HCT116 (cell line): Measurements from ENCODE around the gene DCLK3. TPM values are rescaled to one million over a fixed set of nuclear protein-coding genes. Genes with fewer than 3 reads are reported as not detected.

Source experiments
- ATAC-seq: fragments of 200-7000 bp; cut with Tn5 transposase; 2 replicates; pipeline ENCODE4 v1.9.1; 2020; ENCODE audit warnings: mild to moderate bottlenecking, moderate library complexity
- BruUV-seq: library from RNA; stranded (reverse); fragments of 400-500 nt; replicated peaks from 2 replicates; lab custom pipeline; 2021; lab: Mats Ljungman, UMichigan
- CTCF ChIA-PET: fragments of 300-600 bp; sonication (Branson Sonifier 250); formaldehyde crosslinking; loops from one replicate; lab custom pipeline; 2021; ENCODE audit warnings: antibody characterized with exemption; lab: Charles Lee
- POLR2A ChIA-PET: fragments of 300-600, 350-600 bp; sonication (Branson Sonifier 250); formaldehyde crosslinking; loops from one replicate; lab custom pipeline; 2021; ENCODE audit warnings: antibody characterized with exemption; lab: Charles Lee
- RAD21 ChIA-PET, 2 experiments: fragments of 300-600 bp; sonication (Branson Sonifier 250); formaldehyde crosslinking; loops; one replicate each; lab custom pipeline; 2023; ENCODE audit warnings: low total read pairs in 2 of 2; ENCODE audit not compliant: uncharacterized antibody in 2 of 2, unreplicated experiment in 2 of 2, low non-redundant PET in 1 of 2; lab: Charles Lee
- DNase-seq: peaks from one replicate; pipeline ENCODE4 v3.0.0-alpha.2; 2010; ENCODE audit warnings: low read depth, low spot score
- H2AFZ ChIP-seq: fragments of 200-600 bp; shearing (Covaris generic), sonication (generic); 2 replicates; pipeline ENCODE4 v1.6.1; 2017; ENCODE audit warnings: low read depth, mixed run types, mixed read lengths, antibody characterized with exemption, low read length; ENCODE audit not compliant: poor library complexity, severe bottlenecking
- H3K27ac ChIP-seq: 2 replicates; pipeline ENCODE4 v1.5.1; 2012; ENCODE audit warnings: low read depth, low read length
- H3K27me3 ChIP-seq: fragments of 200-600 bp; sonication (generic); 2 replicates; pipeline ENCODE4 v1.6.1; 2016; ENCODE audit warnings: mixed run types, low read length, mixed read lengths; ENCODE audit not compliant: insufficient read depth
- H3K36me3 ChIP-seq, 2 experiments: fragments of 200-500 bp in 1 of 2; fragments of 200-600 bp in 1 of 2; sonication (Bioruptor generic) in 1 of 2; sonication (generic) in 1 of 2; 2 replicates each; pipeline versions ENCODE4 v1.5.1 to v1.6.1; 2014 to 2016; ENCODE audit warnings: low read length in 2 of 2, inconsistent platforms in 1 of 2, mixed read lengths in 1 of 2, mixed run types in 1 of 2; ENCODE audit not compliant: insufficient read depth in 2 of 2, control insufficient read depth in 1 of 2
- H3K4me1 ChIP-seq, 2 experiments: fragments of 200-600 bp in 1 of 2; sonication (generic) in 1 of 2; 2 replicates each; pipeline versions ENCODE4 v1.5.1 to v1.6.1; 2012 to 2017; ENCODE audit warnings: low read length in 2 of 2, inconsistent platforms in 1 of 2, mild to moderate bottlenecking in 1 of 2, mixed read lengths in 1 of 2, mixed run types in 1 of 2, moderate library complexity in 1 of 2; ENCODE audit not compliant: insufficient read depth in 2 of 2, control insufficient read depth in 1 of 2
- H3K4me2 ChIP-seq: fragments of 200-600 bp; sonication (generic); 2 replicates; pipeline ENCODE4 v1.6.1; 2017; ENCODE audit warnings: mixed run types, low read length, mixed read lengths
- H3K4me3 ChIP-seq, 2 experiments: fragments of 200-600 bp in 1 of 2; sonication (generic) in 1 of 2; replicated peaks in 1 of 2; 2 replicates each; pipeline ENCODE4 v1.5.1; 2011 to 2016; ENCODE audit warnings: low read length in 2 of 2, control low read depth in 1 of 2, low read depth in 1 of 2, mild to moderate bottlenecking in 1 of 2, mixed read lengths in 1 of 2, mixed run types in 1 of 2
- H3K79me2 ChIP-seq: fragments of 200-600 bp; sonication (generic); 2 replicates; pipeline ENCODE4 v1.6.1; 2017; ENCODE audit warnings: mild to moderate bottlenecking, mixed run types, low read length, moderate library complexity, mixed read lengths; ENCODE audit not compliant: insufficient read depth
- H3K9ac ChIP-seq: fragments of 200-600 bp; sonication (generic); 2 replicates; pipeline ENCODE4 v1.6.1; 2016; ENCODE audit warnings: low read length, mixed read lengths
- H3K9me2 ChIP-seq: fragments of 200-600 bp; sonication (generic), shearing (Covaris generic); 2 replicates; pipeline ENCODE4 v1.6.1; 2017; ENCODE audit warnings: mixed run types, mild to moderate bottlenecking, moderate library complexity; ENCODE audit not compliant: insufficient read depth
- H3K9me3 ChIP-seq, 2 experiments: fragments of 200-500 bp in 1 of 2; fragments of 200-600 bp in 1 of 2; sonication (Bioruptor generic) in 1 of 2; sonication (generic) in 1 of 2; 2 replicates each; pipeline ENCODE4 v1.6.1; 2014 to 2017; ENCODE audit warnings: low read length in 2 of 2, mixed read lengths in 2 of 2, inconsistent platforms in 1 of 2, low read depth in 1 of 2, mild to moderate bottlenecking in 1 of 2, mixed run types in 1 of 2, moderate library complexity in 1 of 2; ENCODE audit not compliant: control insufficient read depth in 1 of 2, insufficient read depth in 1 of 2
- H4K20me1 ChIP-seq: fragments of 200-600 bp; sonication (generic), shearing (Covaris generic); 2 replicates; pipeline ENCODE4 v1.6.1; 2017; ENCODE audit warnings: mixed run types, mild to moderate bottlenecking, moderate library complexity; ENCODE audit not compliant: insufficient read depth
- CTCF ChIP-seq, 3 experiments: fragments of 200-600 bp in 1 of 3; sonication (generic) in 1 of 3; IDR thresholded peaks in 2 of 3; conservative IDR thresholded peaks in 1 of 3; 2 replicates each; pipeline ENCODE4 v1.5.1; 2012 to 2017; ENCODE audit warnings: low read depth in 2 of 3, low read length in 2 of 3, antibody characterized with exemption in 1 of 3, borderline replicate concordance in 1 of 3, control low read depth in 1 of 3, mild to moderate bottlenecking in 1 of 3, mixed read lengths in 1 of 3, mixed run types in 1 of 3, moderate library complexity in 1 of 3; ENCODE audit not compliant: insufficient read depth in 1 of 3
- POLR2AphosphoS5 ChIP-seq: IDR thresholded peaks from 2 replicates; pipeline ENCODE4 v1.6.1; 2011; ENCODE audit warnings: mild to moderate bottlenecking, low read depth, low read length, moderate library complexity
- RAD21 ChIP-seq: IDR thresholded peaks from 2 replicates; pipeline ENCODE4 v1.6.1; 2012; ENCODE audit warnings: low read depth, mild to moderate bottlenecking
- SIN3A ChIP-seq: IDR thresholded peaks from 2 replicates; pipeline ENCODE4 v1.6.1; 2012; ENCODE audit warnings: low read depth
- SRF ChIP-seq: IDR thresholded peaks from 2 replicates; pipeline ENCODE4 v1.6.1; 2012; ENCODE audit warnings: low read depth
- TCF7L2 ChIP-seq: IDR thresholded peaks from 2 replicates; pipeline ENCODE4 v1.7.0; 2011; ENCODE audit warnings: borderline replicate concordance, inconsistent platforms; ENCODE audit not compliant: insufficient read depth, insufficient read length; ENCODE audit errors: extremely low read depth
- intact Hi-C: fragments of 100-400 bp; cut with micrococcal nuclease; formaldehyde crosslinking; loops from 2 replicates; pipeline ENCODE4 v1.10.0; 2022
- total RNA-seq: library from RNA; stranded (reverse); gene quantifications from one replicate; pipeline ENCODE4 v1.2.1, GENCODE V29; 2021; ENCODE audit not compliant: unreplicated experiment
- TF ChIP-seq, protein P1 (sequence below): IDR thresholded peaks from 2 replicates; pipeline ENCODE4 v1.6.1; 2011; ENCODE audit warnings: mild to moderate bottlenecking, low read length, moderate library complexity; ENCODE audit not compliant: insufficient replicate concordance; ENCODE audit errors: extremely low read depth

Gene DCLK3
- total RNA-seq, 1 experiment from 2014 or later, result not detected

GRCh38 chr3:36792342-36792741 lies 28.0 kb upstream of the DCLK3 start:
- POLR2A ChIA-PET, result no interaction called here
- no peaks in the 10 kb centered on the region for H3K9me2 ChIP-seq
- H3K4me2 ChIP-seq, result no peak overlapping the region
- H3K27ac ChIP-seq, result no peak overlapping the region
- TF ChIP-seq CTCF (IDR thresholded peaks at IDR 0.05 in 2 of 3, conservative IDR thresholded peaks at IDR 0.05 in 1 of 3; ENCODE audit: borderline replicate concordance in 1 of 3, insufficient read depth in 1 of 3, low read depth in 2 of 3, low read length in 2 of 3) (peak; percentile 55 to 60 (median 59); a peak in 5 of 6 replicates), TCF7L2 (no peak), SIN3A (no peak), RAD21 (peak; percentile 75), POLR2AphosphoS5 (no peak), SRF (no peak)
- TF ChIP-seq, protein P1, sequence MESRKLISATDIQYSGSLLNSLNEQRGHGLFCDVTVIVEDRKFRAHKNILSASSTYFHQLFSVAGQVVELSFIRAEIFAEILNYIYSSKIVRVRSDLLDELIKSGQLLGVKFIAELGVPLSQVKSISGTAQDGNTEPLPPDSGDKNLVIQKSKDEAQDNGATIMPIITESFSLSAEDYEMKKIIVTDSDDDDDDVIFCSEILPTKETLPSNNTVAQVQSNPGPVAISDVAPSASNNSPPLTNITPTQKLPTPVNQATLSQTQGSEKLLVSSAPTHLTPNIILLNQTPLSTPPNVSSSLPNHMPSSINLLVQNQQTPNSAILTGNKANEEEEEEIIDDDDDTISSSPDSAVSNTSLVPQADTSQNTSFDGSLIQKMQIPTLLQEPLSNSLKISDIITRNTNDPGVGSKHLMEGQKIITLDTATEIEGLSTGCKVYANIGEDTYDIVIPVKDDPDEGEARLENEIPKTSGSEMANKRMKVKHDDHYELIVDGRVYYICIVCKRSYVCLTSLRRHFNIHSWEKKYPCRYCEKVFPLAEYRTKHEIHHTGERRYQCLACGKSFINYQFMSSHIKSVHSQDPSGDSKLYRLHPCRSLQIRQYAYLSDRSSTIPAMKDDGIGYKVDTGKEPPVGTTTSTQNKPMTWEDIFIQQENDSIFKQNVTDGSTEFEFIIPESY, result no peak
- TF ChIP-seq, all 23 proteins: peak for 2
- DNase-seq, result peak; percentile 24
- H3K9ac ChIP-seq, result no peak overlapping the region
- ChIA-PET RAD21 (interaction anchor here in 1 of 2 experiments (0.7 kb wide), 1 partner anchor 166 kb away, joined by 3 read pairs; no protein-coding TSS in a partner anchor), CTCF (interaction anchor here (0.7 to 3.7 kb wide), 9 partner anchors 12 to 233 kb away, joined by 3 to 38 read pairs (median 3); no protein-coding TSS in a partner anchor)
- BruUV-seq, result no TSS peak
- no peaks in the 10 kb centered on the region for H3K4me1 ChIP-seq
- no peak overlapping the region for H3K4me3 ChIP-seq
- H3K79me2 ChIP-seq, result no peaks in the 10 kb centered on the region
- peak; percentile 96 for ATAC-seq
- no peaks in the 10 kb centered on the region for H4K20me1 ChIP-seq
- intact Hi-C loops, result loop anchor here (1.0 to 5.0 kb wide), 2 partner anchors 77 to 420 kb away; no protein-coding TSS in a partner anchor
- H3K9me3 ChIP-seq, result no peaks in the 10 kb centered on the region
- no peak overlapping the region for H2AFZ ChIP-seq
- H3K36me3 ChIP-seq, result no peaks in the 10 kb centered on the region
- H3K27me3 ChIP-seq, result peaks cover 34% of the 10 kb centered on the region
